ENCODE results near the gene ACOX2. TPM values are rescaled to one million over a fixed set of nuclear protein-coding genes. Genes with fewer than 3 reads are reported as not detected.

ACOX2 gene
- total and polyA plus RNA-seq, 5 donors from 2014 or later = not detected

Other genes with a start within 250 kb of the ACOX2 start
- 14.3 TPM for gene RPP14, start 230.9 kb downstream of the ACOX2 start, total RNA-seq
- 1 to 10 TPM; 5.7 to 7.1 (median 6.8) TPM for gene RPP14, start 230.9 kb downstream of the ACOX2 start, polyA plus RNA-seq
- gene HTD2, start 230.7 kb downstream of the ACOX2 start, total RNA-seq = 9.7 TPM
- gene HTD2, start 230.7 kb downstream of the ACOX2 start, polyA plus RNA-seq = 10 to 100 TPM; 14.6 to 29.5 (median 22.9) TPM
- 21.8 TPM for gene PXK, start 204.3 kb downstream of the ACOX2 start, total RNA-seq
- 10 to 100 TPM; 24.9 to 32.6 (median 31.9) TPM for gene PXK, start 204.3 kb downstream of the ACOX2 start, polyA plus RNA-seq
- 40.1 TPM for gene PDHB, start 103.4 kb downstream of the ACOX2 start, total RNA-seq
- 100 to 1,000 TPM; 116 to 159 (median 133) TPM for gene PDHB, start 103.4 kb downstream of the ACOX2 start, polyA plus RNA-seq
- gene KCTD6, start 45.1 kb downstream of the ACOX2 start, total RNA-seq = 5.8 TPM
- 10 to 100 TPM in 2 of 4 donors, 1 to 10 TPM in 2; 8.1 to 14.3 (median 10.8) TPM for gene KCTD6, start 45.1 kb downstream of the ACOX2 start, polyA plus RNA-seq
- gene FAM107A, start 40.2 kb upstream of the ACOX2 start, total RNA-seq = not detected
- not detected for gene FAM107A, start 40.2 kb upstream of the ACOX2 start, polyA plus RNA-seq
- not detected for gene FAM3D, start 129.6 kb upstream of the ACOX2 start, total RNA-seq
- gene FAM3D, start 129.6 kb upstream of the ACOX2 start, polyA plus RNA-seq = not detected